AG08396 (cell line): ENCODE results near the gene KSR1.

Experiments used
- DNase-seq: peaks from one replicate; pipeline ENCODE4 v3.0.0; 2012; ENCODE audit warnings: low spot score, mixed read lengths

KSR1 gene

DNA sequence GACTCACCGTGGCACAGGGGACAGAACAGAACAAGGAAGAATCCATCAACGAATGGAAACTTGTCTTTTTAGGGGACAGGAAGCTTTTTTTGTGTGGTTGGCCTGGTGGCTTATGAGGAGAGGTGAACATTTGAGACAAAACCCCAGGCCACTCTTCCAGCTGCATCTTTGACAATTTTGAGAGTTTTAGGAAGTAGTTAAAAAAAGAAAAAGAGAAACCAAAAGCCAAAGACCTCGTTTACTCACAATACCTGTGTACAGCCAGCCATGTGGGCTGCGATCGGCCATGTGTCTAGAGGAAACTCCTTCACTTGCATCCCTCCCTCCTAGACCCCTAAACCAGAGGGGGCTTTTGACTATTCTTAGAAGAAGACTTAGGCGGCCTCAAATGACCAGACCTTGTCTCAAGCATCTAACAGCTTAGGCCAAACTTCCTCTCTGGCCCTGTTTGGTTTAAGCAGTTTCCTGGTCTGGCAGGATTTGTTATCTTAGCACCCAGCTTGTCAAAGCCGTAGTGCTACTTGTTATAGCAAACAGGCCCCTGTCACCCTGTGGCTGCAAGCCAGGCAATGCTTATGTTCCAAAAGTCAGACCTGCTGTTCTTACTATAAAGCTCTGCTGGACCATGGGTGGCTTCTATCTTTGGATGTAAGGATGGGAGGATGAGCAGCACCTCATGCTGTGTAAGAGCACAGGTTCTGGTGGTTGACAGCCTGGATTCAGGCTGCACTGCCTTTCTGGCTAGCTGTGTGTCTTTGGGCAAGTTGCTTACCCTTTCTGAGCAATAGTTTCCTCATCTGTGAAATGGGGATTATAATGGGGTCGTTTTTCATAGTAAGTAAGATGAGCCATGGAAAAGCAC is 17.7 kb downstream of the KSR1 start:
- no peak for DNase-seq

DNA sequence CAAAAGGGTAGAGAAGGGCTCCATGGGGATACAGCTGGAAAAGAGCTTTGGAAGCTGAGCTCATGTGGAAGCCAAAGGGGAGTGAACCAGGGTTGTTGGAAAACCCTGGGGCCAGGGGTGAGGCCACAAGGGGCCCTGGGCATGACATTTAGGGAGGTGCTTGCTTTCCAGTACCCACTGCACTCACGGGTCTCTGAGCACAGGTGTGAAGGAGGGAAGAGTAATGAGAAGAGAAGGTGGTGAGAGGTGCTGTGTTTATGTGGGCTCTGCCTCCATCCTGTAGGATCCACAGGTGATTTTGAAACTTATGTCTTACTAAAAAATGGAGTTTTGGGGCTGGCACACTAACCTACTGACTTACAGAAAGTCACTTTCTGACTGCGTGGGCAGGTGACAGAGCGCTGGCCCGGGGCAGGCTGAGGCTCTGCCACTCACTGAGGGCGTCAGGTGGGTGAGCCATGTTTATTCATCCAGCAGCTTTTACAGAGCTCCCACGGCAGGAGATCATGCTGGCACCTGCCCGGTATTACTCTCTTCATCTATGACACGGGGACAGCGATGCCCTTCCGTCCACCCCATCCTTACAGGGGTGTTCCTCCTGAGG is 18.9 kb downstream of the KSR1 start:
- no peak for DNase-seq

DNA sequence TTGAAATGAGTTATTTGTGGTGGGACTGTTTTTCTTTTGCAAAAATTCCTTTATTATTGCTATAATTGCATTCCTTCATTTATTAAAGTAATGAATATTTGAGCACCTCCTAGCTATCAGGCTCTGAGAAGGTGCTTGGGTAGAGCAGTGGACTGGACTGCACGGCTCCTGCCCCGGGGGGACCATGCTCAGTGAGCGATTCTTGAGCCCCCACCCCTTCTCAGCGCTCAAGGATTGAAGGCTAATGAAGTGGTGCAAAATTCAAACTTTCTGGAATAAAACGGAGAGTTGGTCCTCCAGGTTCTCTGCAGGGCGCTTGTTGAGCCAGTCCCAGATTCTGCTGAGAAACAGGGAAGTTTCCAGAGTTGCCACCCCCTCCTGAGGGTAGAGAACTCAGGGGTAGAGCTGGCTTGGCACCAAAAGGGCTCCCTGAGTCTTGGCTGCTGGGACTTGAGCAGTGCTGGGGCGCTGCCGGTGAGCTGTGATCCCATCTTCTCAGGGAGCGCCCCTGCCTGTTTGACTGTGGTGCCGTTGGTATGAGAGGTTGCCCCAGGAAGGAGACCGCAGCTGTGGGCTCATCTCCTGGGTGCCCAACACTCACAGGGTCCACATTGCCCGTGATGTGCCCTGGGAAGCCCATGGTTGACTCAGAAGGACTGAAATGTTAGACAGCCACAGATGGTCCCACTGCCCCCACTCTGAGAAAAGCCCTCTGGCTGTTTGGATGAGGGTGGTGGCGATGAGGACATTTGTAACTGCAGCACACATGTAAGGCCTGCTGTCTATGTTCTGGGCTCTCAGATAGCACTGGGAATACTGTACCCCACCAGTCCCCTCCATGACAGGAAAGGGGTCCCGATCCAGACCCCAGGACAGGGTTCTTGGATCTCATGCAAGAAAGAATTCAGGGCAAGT is 20.0 kb downstream of the KSR1 start:
- DNase-seq = no peak

DNA sequence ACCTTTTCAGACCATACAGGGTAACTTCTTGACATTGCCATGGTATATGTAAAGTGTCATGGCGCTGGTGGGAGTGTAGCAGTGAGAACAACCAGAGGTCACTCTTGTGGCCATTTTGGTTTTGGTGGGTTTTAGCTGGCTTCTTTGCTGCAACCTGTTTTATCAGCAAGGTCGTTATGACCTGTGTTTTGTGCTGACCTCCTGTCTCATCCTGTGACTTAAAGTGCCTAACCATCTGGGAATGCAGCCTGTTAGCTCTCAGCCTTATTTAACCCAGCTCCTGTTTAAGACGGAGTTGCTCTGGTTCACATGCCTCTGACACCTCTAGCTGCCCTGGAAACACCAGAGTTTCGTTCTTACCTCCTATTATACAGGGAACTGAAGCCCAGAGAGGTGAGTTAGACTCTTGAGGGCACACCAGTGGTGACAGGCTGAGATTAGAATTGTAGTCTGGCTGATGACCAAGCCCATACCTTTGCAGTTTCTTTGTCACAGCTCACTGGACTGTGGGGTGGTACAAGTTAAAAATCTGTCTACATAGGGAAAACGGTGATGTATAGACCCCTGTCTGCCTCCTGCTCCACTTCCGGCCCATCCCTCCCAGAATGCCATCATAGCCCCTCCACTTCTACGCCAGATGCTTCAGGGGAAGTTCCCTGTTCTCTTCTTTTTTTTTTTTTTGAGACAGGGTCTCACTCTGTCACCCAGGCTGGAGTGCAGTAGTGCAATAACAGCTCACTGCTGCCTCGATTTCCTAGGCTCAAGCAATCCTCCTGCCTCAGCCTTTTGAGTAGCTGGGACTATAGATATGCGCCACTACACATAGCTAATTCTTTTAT is 21.0 kb downstream of the KSR1 start:
- DNase-seq = no peak

DNA sequence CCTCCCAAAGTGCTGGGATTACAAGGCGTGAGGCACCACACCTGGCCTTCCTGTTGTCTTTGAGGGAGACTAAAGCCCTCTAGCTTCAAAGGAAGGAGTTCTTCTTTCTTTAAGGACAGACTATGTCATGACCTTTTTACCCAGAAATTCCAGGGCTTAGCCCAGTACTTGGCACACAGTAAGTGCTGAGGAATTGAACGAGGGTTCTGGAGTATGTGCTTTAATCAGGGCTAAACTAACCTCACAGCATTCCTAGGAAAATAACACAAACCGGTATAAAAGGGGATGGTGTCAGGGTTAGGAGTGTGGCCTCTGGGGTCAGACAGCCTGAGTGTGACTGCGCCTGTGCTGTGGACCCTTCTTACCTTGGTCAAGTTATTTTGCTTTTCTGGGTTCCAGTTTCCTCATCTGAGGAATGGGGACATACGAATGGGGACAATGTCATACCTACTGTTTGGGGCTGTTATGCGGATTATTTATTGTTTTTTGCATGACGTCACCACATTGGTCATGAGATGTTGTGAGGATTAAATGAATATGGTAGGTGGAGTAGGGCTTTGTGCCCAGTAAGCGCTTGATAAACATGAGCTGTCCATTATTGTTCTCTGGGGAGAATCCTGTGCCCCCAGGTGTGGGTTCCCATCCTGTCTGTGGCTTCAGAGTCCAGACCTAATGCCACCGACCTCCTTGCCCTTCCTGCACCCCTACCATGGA is 21.9 kb downstream of the KSR1 start:
- no peak for DNase-seq

DNA sequence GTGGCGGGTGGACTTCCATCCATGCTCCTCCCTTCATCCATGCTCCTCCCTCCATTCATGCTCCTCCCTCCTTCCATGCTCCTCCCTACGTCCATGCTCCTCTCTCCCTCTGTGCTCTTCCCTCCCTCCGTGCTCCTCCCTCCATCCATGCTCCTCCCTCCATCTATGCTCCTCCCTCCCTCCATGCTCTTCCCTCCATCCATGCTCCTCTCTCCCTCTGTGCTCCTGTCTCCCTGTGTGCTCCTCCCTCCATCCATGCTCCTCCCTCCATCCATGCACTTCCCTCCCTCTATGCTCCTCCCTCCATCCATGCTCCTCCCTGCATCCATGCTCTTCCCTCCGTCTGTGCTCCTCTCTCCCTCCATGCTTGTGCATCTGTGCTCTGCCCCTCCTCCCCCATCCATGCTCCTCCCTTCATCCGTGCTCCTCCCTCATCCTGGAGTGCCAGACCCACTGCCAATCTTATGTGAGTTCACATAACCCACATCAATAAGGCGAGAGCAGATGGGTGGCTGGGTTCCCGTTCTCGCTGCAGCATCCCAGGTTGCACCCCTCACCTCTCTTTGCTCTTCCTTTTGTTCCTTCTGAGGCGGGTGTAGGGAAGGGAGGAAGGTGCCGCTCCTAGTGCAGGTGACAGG is 22.8 kb downstream of the KSR1 start:
- no peak for DNase-seq

DNA sequence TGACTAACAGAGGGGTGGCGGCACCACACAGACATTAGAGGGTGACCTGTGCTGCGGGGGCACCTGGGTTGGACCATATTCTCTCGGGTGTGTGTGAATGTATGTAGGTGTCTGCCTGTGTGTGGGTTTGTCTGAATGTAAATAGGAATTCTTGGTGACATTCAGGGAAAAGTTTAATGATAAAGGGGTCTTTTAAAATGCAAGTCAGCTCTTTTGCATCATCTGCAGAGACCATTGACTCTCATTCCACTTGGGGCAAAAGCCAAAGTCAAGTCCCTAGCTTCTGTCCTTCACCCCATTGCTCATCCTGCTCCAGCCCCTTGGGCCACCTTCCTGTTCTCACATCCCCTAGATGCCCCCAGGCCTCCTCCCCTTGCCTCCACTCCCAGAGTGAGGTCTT is 23.6 kb downstream of the KSR1 start:
- no peak for DNase-seq

DNA sequence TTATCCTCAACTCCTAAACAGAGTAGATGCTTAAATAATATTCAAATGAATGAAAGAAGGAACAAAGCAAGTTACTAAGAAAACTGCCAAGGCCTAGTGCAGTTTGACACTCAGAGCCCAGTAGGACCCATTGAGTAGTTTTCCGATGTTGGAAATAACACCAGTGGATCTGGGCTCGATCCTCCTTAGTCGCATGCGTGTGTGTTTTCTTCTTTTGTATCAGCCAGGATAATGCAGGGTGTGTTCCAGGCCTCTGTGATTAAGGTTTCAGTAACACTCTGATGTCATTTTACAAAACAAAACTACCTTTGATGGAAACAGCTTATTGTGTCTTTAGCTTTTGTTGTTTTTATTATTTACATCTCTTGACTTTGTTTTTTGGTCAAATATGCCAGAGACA is 24.5 kb downstream of the KSR1 start:
- no peak for DNase-seq

DNA sequence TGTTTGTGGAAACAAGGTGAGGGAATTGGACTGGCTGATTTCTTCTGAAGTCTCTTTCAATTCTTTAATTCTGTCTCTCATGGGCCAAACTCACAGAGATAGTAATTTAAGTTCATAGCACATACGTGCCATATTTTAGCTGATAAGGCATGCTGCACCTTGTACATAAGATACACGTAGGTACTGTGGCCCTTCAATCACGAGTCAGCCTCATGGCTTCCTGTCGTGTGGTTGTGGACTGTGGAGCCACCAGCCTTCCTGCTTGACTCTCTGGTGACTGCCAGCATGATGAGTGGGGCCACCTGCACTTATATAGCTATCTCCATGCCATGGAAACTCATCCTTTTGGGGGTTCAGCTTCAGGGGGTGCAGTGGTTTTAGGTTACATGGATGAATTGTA is 25.1 kb downstream of the KSR1 start:
- DNase-seq = no peak

DNA sequence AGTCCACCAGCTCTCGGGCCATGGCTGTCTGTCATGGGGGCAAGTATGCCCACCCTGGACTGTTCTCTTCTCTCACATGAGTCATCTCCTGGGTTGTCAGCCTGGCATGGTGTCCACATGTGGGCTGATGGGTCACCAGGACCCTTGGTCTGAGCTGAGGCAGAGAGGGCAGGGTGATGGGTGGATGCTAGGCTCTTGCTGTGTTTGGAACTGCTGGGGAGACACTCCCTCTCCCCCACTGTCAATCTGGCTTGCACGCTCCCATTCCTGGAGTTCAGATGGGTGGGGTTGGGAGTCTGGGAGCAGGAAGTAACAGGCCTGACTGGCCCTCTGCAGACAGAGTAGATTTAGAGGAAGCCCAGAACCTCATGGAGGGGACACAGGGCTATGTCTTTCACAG is 28.9 kb downstream of the KSR1 start:
- no peak for DNase-seq

DNA sequence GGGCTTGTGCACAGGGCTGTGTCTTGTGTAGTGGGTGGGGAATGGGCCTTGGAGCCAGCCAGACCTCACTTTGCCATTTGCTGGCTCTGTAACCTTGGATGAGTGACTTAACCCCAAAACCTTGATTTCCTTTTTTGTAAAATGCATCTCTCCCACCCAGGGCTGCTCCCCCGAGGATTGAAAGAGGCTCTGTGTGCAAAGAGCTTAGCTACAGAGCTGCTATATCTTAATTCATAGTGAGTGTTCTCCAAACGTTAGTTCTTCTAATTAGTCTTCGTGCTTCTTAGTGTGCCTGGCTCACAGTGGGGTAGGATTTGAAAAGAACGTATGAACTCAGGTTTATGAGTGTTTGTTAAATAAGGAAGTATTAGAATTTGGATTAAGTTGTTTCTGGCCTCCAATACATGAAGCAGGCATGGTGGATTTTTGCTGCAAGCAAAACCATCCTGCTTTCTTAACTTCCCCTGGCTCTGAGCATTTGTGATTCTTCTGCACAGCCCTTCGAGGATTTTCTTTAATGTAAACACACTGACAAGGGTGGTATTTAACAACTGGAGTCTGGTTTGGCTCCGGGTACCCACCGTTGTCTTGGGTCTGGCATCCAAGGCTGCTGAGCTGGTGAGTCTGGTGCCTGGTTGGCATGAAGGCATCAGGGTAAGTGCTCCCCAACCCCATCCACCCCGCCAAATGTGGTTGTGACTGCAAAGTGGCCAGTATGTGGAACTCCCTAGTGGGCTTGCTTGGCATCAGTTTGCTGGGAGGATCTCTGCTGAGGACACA is 29.7 kb downstream of the KSR1 start:
- no peak for DNase-seq

DNA sequence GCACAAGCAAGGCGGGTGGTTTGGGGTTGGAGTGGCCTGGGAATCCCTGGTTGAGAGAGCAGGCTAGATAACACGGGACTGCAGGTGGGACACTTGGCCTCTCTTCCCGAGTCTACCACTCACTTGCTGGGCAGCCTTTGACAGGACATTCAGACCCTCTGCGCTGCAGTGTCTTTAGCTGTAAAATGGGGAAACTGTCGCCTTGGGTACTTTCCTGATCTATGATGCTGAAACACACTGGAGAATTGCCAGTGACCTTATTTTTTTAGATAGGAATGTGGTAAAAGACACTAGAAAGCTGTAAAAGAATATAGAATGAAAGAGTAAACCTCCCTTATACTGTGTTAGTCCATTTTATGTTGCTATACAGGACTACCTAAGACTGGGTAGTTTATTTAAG is 30.5 kb downstream of the KSR1 start:
- DNase-seq = no peak

DNA sequence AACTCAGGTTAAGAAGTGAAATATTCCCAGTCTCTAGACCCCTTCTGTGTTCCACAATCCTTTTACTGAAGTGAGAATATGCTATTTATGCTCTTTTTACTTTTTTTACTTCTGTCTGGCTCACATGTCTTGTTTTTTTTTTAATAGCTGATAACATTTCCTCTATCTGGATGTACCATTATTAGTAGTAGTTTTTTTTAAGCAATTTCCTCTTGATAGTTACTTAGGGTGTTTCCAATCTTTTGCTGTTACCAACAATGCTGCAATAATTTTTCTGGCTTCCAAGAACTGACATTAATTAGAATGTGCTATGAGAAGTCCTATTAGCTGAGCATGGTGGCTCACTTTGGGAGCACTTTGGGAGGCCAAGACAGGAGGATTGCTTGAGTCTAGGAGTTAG is 32.0 kb downstream of the KSR1 start:
- DNase-seq = no peak

DNA sequence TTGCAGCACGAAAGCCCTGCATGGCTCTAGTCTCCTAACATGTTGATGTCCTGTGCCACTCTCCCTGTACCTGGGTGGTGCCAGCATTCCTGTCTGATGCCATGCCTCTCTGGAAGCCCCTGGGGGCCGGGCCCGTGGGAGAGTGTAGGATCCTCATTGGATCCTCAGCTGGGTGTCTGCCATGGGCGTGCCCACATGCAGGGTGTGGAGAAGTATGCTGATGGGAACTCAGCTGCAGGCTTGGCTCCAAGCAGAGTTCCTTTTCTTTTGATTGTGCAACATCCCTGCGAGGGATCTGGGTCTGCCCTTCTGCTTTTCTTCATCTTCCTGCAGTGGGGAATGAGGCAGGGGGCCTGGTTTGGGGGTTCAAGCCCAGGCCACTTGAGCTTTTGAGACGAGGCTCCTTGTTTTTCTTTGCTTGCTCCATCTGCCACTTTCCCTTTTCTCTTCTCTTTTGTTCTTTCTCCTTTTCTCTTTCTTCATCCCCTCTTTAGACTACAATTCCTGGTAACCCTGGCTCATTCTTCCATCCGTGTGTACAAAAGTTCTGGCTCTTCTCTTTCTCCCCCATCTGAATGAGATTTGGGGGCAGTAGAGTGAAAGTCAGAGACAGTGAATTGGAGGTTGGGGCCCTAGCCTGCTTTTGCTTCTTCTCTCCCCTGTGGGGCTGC is 32.9 kb downstream of the KSR1 start:
- peak; percentile 73 for DNase-seq

DNA sequence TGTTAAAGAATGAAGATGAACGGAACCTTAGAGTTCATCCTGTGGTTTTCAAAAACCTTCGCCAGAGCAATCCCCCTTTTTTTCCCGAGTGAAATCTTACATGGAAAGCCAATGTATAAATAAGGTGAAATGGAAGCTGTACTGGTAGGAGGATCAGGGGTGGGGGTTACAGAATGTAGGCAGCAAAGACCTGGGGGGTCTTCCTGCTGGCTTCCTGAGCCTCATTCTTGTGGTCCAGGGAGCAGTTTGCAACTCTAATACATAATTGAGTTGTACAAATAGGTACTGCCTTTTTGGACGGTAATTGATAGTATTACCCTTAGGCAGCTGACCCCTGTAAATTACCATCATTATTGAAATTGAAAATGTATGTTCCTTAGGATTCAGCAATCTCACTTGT is 34.1 kb downstream of the KSR1 start:
- no peak for DNase-seq

DNA sequence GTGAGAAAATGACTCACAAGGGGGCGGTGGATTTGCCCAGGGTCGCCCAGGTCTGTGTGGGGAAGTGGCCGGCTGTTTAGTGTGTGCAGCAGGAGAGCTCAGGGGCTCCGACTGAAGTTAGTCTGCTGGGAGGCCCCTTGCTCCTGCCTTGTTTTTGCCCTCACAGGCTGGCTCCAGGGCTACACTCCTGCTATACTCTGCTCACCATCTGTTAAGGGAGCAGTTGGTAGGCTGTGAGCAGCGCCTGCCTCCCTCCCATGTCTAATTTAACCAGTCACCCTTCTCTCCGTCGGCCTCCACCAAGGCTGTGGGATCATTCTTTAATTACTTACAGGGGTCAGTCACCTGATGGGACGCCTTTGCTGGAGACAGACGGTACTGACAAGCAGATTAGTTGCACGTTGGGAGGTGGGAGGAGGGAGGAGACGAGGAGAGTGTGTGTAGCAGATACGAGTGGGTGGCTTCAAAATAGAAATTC is 35.5 kb downstream of the KSR1 start:
- DNase-seq = no peak

DNA sequence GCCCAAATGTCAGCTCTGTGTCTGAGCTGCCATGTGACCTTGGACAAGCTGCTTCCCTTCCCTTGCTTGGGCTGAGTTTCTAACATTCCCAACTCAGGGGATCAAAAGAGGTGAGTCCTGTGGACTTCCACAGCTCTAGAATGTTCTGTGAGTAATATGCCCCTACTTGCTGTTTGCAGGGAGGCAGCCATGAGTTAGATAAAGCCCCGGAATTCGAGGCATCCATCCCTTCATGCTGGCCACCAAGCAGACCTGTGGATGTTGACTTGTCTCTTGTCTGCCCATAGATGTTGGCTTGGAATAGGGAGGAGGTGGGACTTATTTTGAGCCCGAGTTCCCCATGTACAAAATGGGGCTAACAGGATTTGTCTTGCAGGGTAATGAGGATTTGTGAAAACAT is 36.2 kb downstream of the KSR1 start:
- DNase-seq = no peak

DNA sequence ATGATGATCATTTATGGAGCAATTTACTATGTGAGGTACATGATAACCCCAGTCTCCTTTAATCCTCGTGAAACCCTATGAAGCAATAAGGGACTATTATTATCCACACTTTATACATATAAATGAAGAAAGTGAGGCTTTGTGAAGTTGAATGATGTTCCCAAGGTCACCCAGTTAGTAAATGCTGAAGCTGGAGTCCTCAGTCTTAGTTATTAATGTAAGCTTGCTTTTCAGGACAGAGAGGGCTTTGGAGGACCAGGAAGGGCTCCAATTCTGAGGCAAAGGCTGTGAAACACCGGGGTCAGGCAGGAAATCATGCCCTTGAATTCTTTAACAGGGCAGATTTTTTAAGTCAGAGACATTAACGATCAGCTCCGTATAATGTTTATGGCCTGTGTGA is 36.8 kb downstream of the KSR1 start:
- DNase-seq = no peak
